ENCODE results near the gene MRPL12. TPM values are rescaled to one million over a fixed set of nuclear protein-coding genes. Genes with fewer than 3 reads are reported as not detected.

The MRPL12 gene
- total and polyA plus RNA-seq, 2 experiments from 2014 or later = 50.9 to 153 TPM

GRCh38 chr17:81683208-81683583, 20.0 kb upstream of the MRPL12 start (continued):
- TF ChIP-seq EZH2 (IDR thresholded peaks at IDR 0.05; ENCODE audit: low read depth, unreplicated experiment) = no peak

DNA sequence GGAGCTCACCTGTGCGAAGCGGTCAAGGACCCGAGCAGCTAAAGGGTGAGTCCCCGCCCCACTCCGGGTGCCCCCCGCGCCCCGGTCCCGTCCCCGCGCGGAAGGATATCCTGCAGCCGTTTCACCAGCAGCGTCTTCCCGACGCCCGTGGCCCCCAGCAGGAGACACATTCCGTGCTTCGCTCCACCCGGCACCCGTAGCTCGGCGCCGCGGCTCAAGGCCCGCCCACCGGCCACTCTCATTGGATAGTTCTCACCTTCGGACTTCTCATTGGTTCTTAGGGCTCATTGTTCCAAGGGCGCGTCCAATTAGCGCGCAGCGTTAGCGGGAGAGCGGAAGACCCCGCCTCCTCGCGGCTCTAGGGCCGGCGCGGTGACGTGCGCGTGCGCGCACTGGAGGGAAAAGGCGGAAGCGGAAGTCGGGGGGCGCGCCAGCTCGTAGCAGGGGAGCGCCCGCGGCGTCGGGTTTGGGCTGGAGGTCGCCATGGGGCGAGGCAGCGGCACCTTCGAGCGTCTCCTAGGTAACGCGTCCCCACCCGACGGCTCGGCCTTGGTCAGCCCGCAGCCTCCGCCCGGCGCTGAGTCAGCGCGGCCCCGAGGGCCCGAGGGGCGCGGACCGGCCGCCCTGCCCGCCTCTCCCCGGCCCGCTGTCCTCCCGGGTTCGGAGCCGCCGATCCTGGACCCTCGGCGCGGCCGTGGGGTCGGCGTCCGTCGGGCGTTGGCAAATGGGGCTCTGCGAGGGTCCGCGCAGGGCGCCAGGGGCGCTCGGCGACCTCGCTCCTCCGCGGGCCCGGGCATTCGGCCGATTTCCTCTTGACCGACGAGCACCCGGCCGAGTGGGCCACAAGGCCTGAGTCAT, 19.4 kb upstream of the MRPL12 start, which contains the start of the genes ARL16 and HGS:
ARL16 (minus strand) TSS at position 214 of the 858 bp plus-strand sequence; CDS start at position 170, 44 bp downstream.
HGS (plus strand) TSS at position 428 of the 858 bp plus-strand sequence; CDS start at position 484, 56 bp downstream.
- TF ChIP-seq CTCF (conservative IDR thresholded peaks at IDR 0.05; ENCODE audit: low read depth in 2 of 2) (no peak), ZNF462 (CRISPR knock-in tag; IDR thresholded peaks at IDR 0.05) (no peak), EZH2 (IDR thresholded peaks at IDR 0.05; ENCODE audit: low read depth, unreplicated experiment) (no peak), ZNF114 (CRISPR knock-in tag; IDR thresholded peaks at IDR 0.05) (no peak), CREB1 (CRISPR knock-in tag; IDR thresholded peaks at IDR 0.05; ENCODE audit: low read depth) (peak; percentile 61; the same call in 1 of the 2 replicates), POLR2AphosphoS5 (IDR thresholded peaks at IDR 0.05; ENCODE audit: low read depth) (peak; percentile 78), JUNB (IDR thresholded peaks at IDR 0.05; ENCODE audit: unreplicated experiment) (no peak)
- Histone ChIP-seq H3K79me2 (replicated peaks; ENCODE audit: insufficient read depth) (peaks cover 48% of the 10 kb centered on the region), H3K4me3 (peak within 1 kb of the TSS; percentile 96), H3K27me3 (ENCODE audit: insufficient read depth) (no peaks in the 10 kb centered on the region), H3F3A (replicated peaks; ENCODE audit: low read depth) (peaks cover 18% of the 10 kb centered on the region), H3K4me2 (peak within 1 kb of the TSS; percentile 99), H3K9me2 (ENCODE audit: insufficient read depth) (no peaks in the 10 kb centered on the region), H3K36me3 (ENCODE audit: insufficient read depth) (no peaks in the 10 kb centered on the region), H4K20me1 (replicated peaks; ENCODE audit: insufficient read depth) (peaks cover 8% of the 10 kb centered on the region; the same call in 1 of the 2 replicates), H2AFZ (0 out of 2 replicates have a peak within 1 kb of the TSS, but pooled peaks have one; percentile 69), H3K4me1 (ENCODE audit: insufficient read depth) (peaks cover 6% of the 10 kb centered on the region), H3K27ac (ENCODE audit: low read depth) (no peak within 1 kb of the TSS)
- peaks cover 32% of the 10 kb centered on the region for H3K36me3 Mint-ChIP-seq (ENCODE audit: low read depth)
- peak within 1 kb of the TSS; percentile 92 for H3K4me3 Mint-ChIP-seq
- H3K27ac Mint-ChIP-seq = peak within 1 kb of the TSS; percentile 80
- peaks cover 11% of the 10 kb centered on the region for H3K27me3 Mint-ChIP-seq (ENCODE audit: insufficient read depth, low read depth, poor library complexity)
- H3K4me1 Mint-ChIP-seq = peaks cover 12% of the 10 kb centered on the region
- peak; percentile 94 for ATAC-seq
- DNase-seq (ENCODE audit: low spot score) = peak; percentile 100
- no peaks in the 10 kb centered on the region; the same call in 2 of the 3 replicates for H3K9me3 Mint-ChIP-seq

Measured in GM23338 (cell line).